Glutamatergic neuron (in vitro differentiated cells): ENCODE measurements around the gene CYS1. TPM values are rescaled to one million over a fixed set of nuclear protein-coding genes. Genes with fewer than 3 reads are reported as not detected.

Experiments
- DNase-seq: peaks from one replicate; pipeline ENCODE4 v3.0.0; 2022
- H3K27ac Mint-ChIP-seq: one replicate; pipeline ENCODE4 v1.8.0; 2020; ENCODE audit warnings: mild to moderate bottlenecking, mixed read lengths, inconsistent platforms; ENCODE audit not compliant: unreplicated experiment
- H3K27me3 Mint-ChIP-seq: one replicate; pipeline ENCODE4 v1.8.0; 2020; ENCODE audit warnings: mild to moderate bottlenecking, moderate library complexity, mixed read lengths, inconsistent platforms; ENCODE audit not compliant: unreplicated experiment
- H3K36me3 Mint-ChIP-seq: one replicate; pipeline ENCODE4 v1.8.0; 2020; ENCODE audit warnings: mild to moderate bottlenecking, mixed read lengths, inconsistent platforms; ENCODE audit not compliant: unreplicated experiment
- H3K4me1 Mint-ChIP-seq: one replicate; pipeline ENCODE4 v1.8.0; 2020; ENCODE audit warnings: mild to moderate bottlenecking, low read depth, mixed read lengths, inconsistent platforms; ENCODE audit not compliant: unreplicated experiment
- H3K4me3 Mint-ChIP-seq: one replicate; pipeline ENCODE4 v1.8.0; 2020; ENCODE audit warnings: mild to moderate bottlenecking, mixed read lengths, inconsistent platforms; ENCODE audit not compliant: unreplicated experiment
- H3K9me3 Mint-ChIP-seq: one replicate; pipeline ENCODE4 v1.8.0; 2020; ENCODE audit warnings: mild to moderate bottlenecking, moderate library complexity, mixed read lengths, inconsistent platforms; ENCODE audit not compliant: unreplicated experiment
- total RNA-seq: library from RNA; stranded (reverse); fragmentation: NEBNext Ultra II Directional; extraction: Animal tissue kit (Norgen Biotek cat#: 25700); gene quantifications from one replicate; pipeline ENCODE4 v1.2.1, GENCODE V29; 2021; ENCODE audit not compliant: unreplicated experiment
- TF ChIP-seq, protein P1 (sequence below): fragments of 200-600 bp; sonication (generic); IDR thresholded peaks from one replicate; pipeline ENCODE4 v1.5.0; 2021; ENCODE audit not compliant: partially characterized antibody, unreplicated experiment

Gene CYS1
- total RNA-seq, 1 donor from 2014 or later, result not detected

DNA sequence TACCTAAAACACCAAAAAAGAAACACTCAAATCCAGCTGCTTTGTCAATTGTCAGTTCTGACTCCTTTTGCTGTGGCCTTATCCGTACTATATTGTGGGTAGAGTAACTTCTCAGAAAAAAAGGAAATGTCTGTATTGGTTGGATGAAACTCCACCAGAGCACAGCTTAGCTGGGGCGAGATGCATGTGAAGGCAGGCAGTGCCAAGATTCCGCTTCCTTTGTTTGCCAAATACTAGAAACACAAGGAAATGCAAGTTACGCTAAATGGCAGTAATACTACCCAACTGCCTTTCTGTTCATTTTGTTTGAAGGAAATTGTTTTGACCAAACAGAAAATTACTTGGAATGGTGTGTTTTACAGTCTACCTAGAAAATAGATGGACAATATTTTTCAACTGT lies 26.9 kb downstream of the CYS1 start:
- no peak overlapping the region for H3K4me3 Mint-ChIP-seq
- H3K4me1 Mint-ChIP-seq, result peaks cover 13% of the 10 kb centered on the region
- no peak overlapping the region for H3K27ac Mint-ChIP-seq
- H3K9me3 Mint-ChIP-seq, result peaks cover 5% of the 10 kb centered on the region
- H3K27me3 Mint-ChIP-seq, result peaks cover 2% of the 10 kb centered on the region
- no peaks in the 10 kb centered on the region for H3K36me3 Mint-ChIP-seq
- TF ChIP-seq, protein P1, sequence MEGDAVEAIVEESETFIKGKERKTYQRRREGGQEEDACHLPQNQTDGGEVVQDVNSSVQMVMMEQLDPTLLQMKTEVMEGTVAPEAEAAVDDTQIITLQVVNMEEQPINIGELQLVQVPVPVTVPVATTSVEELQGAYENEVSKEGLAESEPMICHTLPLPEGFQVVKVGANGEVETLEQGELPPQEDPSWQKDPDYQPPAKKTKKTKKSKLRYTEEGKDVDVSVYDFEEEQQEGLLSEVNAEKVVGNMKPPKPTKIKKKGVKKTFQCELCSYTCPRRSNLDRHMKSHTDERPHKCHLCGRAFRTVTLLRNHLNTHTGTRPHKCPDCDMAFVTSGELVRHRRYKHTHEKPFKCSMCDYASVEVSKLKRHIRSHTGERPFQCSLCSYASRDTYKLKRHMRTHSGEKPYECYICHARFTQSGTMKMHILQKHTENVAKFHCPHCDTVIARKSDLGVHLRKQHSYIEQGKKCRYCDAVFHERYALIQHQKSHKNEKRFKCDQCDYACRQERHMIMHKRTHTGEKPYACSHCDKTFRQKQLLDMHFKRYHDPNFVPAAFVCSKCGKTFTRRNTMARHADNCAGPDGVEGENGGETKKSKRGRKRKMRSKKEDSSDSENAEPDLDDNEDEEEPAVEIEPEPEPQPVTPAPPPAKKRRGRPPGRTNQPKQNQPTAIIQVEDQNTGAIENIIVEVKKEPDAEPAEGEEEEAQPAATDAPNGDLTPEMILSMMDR, result no peak
- DNase-seq, result no peak

DNA sequence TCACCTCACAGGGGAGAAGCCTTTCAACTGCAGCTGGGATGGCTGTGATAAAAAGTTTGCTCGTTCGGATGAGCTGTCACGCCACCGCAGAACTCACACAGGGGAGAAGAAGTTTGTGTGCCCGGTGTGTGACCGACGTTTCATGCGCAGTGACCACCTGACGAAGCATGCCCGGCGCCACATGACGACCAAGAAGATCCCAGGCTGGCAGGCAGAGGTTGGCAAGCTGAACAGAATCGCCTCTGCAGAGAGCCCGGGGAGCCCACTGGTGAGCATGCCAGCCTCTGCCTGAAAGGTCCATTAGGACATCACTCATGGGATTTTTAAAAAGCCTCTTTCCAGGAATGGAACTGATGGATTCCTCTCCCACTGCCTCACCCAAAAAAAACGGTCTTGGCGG lies 28.0 kb downstream of the CYS1 start:
- Mint-ChIP-seq H3K9me3 (peaks cover 5% of the 10 kb centered on the region), H3K4me1 (peaks cover 12% of the 10 kb centered on the region), H3K4me3 (no peak overlapping the region), H3K36me3 (no peaks in the 10 kb centered on the region), H3K27me3 (peaks cover 5% of the 10 kb centered on the region), H3K27ac (no peak overlapping the region)
- TF ChIP-seq, protein P1, result no peak
- DNase-seq, result no peak

- no peaks in the 10 kb centered on the region for H3K36me3 Mint-ChIP-seq
- H3K4me1 Mint-ChIP-seq, result peaks cover 2% of the 10 kb centered on the region
- no peak for DNase-seq
- H3K4me3 Mint-ChIP-seq, result no peak overlapping the region
- H3K27ac Mint-ChIP-seq, result no peak overlapping the region
- H3K9me3 Mint-ChIP-seq, result peaks cover 8% of the 10 kb centered on the region
- TF ChIP-seq, protein P1, result peak; percentile 62
- H3K27me3 Mint-ChIP-seq, result peaks cover 6% of the 10 kb centered on the region
Observed at GRCh38 chr2:10048501-10049171, 31.6 kb downstream of the CYS1 start.

GRCh38 chr2:10047616-10048500 lies 32.4 kb downstream of the CYS1 start:
- Mint-ChIP-seq H3K4me3 (no peak overlapping the region), H3K27me3 (peaks cover 7% of the 10 kb centered on the region), H3K36me3 (no peaks in the 10 kb centered on the region), H3K9me3 (peaks cover 8% of the 10 kb centered on the region), H3K4me1 (peaks cover under 1% of the 10 kb centered on the region), H3K27ac (no peak overlapping the region)
- TF ChIP-seq, protein P1, result no peak
- no peak for DNase-seq

DNA sequence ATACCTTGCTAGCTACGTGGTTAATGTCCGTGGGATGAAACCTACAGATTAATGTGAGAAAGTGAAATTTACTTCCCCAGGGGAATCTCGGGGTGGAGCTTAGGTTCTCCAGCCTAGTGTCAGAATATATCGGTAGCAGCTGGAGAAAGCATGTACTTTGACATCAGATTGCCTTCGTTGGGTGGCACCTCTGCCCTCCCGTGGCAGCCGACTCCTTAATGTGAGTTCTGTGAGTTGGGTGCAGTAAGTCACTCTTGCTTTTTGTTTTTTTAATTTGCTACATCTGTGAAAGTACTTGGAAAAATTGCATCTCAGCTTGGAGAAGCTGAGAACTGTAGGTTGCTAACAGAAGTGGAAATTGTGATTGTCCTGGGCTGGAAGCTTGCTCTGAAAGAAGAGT lies 33.3 kb downstream of the CYS1 start:
- Mint-ChIP-seq H3K4me3 (no peak overlapping the region), H3K27me3 (peaks cover 9% of the 10 kb centered on the region), H3K4me1 (no peaks in the 10 kb centered on the region), H3K36me3 (no peaks in the 10 kb centered on the region), H3K9me3 (peaks cover 13% of the 10 kb centered on the region), H3K27ac (no peak overlapping the region)
- DNase-seq, result no peak
- TF ChIP-seq, protein P1, result no peak
